Measurements from ENCODE around the gene OXT.

DNA sequence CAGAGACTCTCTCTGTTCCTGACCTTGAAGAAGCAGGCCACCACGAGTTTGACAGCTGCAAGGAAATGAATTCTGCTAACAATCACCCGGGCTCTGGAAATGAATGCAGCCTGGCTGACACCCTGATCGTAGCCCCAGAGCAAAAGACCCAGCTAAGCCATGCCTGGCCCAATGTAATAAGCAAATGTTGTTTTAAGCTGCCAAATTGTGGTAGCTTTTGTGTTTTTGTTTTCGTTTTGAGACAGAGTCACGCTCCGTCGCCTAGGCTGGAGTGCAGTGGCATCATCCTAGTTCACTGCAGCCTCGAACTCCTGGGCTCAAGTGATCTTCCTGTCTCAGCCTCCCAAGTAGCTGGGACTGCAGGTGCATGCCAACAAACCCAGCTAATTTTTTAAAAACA lies 3.3 kb upstream of the OXT start:
- TF ChIP-seq, protein P1, sequence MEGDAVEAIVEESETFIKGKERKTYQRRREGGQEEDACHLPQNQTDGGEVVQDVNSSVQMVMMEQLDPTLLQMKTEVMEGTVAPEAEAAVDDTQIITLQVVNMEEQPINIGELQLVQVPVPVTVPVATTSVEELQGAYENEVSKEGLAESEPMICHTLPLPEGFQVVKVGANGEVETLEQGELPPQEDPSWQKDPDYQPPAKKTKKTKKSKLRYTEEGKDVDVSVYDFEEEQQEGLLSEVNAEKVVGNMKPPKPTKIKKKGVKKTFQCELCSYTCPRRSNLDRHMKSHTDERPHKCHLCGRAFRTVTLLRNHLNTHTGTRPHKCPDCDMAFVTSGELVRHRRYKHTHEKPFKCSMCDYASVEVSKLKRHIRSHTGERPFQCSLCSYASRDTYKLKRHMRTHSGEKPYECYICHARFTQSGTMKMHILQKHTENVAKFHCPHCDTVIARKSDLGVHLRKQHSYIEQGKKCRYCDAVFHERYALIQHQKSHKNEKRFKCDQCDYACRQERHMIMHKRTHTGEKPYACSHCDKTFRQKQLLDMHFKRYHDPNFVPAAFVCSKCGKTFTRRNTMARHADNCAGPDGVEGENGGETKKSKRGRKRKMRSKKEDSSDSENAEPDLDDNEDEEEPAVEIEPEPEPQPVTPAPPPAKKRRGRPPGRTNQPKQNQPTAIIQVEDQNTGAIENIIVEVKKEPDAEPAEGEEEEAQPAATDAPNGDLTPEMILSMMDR (IDR thresholded peaks at IDR 0.05; ENCODE audit: control extremely low read depth in 1 of 3, insufficient read depth in 1 of 3, low read depth in 1 of 3, low read length in 3 of 3), result no peak
- TF ChIP-seq POLR2A (IDR thresholded peaks at IDR 0.05; ENCODE audit: control extremely low read depth in 1 of 2, low read depth in 2 of 2, low read length in 2 of 2), result no peak
- TF ChIP-seq, protein P2, sequence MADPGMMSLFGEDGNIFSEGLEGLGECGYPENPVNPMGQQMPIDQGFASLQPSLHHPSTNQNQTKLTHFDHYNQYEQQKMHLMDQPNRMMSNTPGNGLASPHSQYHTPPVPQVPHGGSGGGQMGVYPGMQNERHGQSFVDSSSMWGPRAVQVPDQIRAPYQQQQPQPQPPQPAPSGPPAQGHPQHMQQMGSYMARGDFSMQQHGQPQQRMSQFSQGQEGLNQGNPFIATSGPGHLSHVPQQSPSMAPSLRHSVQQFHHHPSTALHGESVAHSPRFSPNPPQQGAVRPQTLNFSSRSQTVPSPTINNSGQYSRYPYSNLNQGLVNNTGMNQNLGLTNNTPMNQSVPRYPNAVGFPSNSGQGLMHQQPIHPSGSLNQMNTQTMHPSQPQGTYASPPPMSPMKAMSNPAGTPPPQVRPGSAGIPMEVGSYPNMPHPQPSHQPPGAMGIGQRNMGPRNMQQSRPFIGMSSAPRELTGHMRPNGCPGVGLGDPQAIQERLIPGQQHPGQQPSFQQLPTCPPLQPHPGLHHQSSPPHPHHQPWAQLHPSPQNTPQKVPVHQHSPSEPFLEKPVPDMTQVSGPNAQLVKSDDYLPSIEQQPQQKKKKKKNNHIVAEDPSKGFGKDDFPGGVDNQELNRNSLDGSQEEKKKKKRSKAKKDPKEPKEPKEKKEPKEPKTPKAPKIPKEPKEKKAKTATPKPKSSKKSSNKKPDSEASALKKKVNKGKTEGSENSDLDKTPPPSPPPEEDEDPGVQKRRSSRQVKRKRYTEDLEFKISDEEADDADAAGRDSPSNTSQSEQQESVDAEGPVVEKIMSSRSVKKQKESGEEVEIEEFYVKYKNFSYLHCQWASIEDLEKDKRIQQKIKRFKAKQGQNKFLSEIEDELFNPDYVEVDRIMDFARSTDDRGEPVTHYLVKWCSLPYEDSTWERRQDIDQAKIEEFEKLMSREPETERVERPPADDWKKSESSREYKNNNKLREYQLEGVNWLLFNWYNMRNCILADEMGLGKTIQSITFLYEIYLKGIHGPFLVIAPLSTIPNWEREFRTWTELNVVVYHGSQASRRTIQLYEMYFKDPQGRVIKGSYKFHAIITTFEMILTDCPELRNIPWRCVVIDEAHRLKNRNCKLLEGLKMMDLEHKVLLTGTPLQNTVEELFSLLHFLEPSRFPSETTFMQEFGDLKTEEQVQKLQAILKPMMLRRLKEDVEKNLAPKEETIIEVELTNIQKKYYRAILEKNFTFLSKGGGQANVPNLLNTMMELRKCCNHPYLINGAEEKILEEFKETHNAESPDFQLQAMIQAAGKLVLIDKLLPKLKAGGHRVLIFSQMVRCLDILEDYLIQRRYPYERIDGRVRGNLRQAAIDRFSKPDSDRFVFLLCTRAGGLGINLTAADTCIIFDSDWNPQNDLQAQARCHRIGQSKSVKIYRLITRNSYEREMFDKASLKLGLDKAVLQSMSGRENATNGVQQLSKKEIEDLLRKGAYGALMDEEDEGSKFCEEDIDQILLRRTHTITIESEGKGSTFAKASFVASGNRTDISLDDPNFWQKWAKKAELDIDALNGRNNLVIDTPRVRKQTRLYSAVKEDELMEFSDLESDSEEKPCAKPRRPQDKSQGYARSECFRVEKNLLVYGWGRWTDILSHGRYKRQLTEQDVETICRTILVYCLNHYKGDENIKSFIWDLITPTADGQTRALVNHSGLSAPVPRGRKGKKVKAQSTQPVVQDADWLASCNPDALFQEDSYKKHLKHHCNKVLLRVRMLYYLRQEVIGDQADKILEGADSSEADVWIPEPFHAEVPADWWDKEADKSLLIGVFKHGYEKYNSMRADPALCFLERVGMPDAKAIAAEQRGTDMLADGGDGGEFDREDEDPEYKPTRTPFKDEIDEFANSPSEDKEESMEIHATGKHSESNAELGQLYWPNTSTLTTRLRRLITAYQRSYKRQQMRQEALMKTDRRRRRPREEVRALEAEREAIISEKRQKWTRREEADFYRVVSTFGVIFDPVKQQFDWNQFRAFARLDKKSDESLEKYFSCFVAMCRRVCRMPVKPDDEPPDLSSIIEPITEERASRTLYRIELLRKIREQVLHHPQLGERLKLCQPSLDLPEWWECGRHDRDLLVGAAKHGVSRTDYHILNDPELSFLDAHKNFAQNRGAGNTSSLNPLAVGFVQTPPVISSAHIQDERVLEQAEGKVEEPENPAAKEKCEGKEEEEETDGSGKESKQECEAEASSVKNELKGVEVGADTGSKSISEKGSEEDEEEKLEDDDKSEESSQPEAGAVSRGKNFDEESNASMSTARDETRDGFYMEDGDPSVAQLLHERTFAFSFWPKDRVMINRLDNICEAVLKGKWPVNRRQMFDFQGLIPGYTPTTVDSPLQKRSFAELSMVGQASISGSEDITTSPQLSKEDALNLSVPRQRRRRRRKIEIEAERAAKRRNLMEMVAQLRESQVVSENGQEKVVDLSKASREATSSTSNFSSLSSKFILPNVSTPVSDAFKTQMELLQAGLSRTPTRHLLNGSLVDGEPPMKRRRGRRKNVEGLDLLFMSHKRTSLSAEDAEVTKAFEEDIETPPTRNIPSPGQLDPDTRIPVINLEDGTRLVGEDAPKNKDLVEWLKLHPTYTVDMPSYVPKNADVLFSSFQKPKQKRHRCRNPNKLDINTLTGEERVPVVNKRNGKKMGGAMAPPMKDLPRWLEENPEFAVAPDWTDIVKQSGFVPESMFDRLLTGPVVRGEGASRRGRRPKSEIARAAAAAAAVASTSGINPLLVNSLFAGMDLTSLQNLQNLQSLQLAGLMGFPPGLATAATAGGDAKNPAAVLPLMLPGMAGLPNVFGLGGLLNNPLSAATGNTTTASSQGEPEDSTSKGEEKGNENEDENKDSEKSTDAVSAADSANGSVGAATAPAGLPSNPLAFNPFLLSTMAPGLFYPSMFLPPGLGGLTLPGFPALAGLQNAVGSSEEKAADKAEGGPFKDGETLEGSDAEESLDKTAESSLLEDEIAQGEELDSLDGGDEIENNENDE (IDR thresholded peaks at IDR 0.05; ENCODE audit: insufficient replicate concordance, low read length), result no peak

Data from H1 (cell line).